Breast epithelium (tissue), 3 donors: ENCODE results near the gene POLR2H.

Experiments
- CTCF ChIP-seq, 3 donors: fragments of 450-650 bp; IDR thresholded peaks; one replicate each; pipeline ENCODE4 v1.5.1; 2016 to 2017; ENCODE audit warnings: antibody characterized with exemption in 3 of 3, mild to moderate bottlenecking in 3 of 3, moderate library complexity in 3 of 3
- POLR2A ChIP-seq: fragments of 450-650 bp; IDR thresholded peaks from one replicate; pipeline ENCODE4 v1.6.1; 2016; ENCODE audit warnings: antibody characterized with exemption, mild to moderate bottlenecking, moderate library complexity
- POLR2AphosphoS5 ChIP-seq, 3 donors: sonication (generic); formaldehyde crosslinking; IDR thresholded peaks; one replicate each; pipeline ENCODE4 v1.6.1; 2017; ENCODE audit warnings: antibody characterized with exemption in 3 of 3

DNA sequence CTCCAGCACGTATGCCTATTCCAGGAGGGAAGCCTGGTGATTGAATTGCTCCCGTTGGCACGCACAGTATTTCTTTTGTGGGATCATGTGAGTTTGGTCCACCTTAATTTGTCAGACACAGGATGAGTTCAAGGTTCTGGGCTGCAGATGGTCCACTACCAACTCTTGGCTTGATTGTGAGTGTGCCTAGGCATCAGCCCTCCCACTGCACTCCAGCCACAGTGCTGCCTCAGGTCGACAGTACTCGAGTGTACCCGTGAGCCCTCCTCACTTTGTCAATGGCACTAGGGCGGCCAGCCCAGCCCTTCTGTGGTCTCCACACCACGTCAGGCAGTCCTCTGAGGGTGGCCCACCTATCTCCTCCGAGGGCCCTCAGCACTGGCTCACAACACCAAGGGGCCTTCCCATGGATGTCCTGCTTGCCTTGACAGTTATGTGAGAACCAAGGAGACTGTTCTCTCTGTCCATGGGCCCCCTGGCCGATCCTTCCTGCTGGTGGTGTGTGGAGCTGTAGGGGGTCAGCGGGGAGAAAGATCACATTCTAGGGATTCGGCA is 48.5 kb downstream of the POLR2H start:
- TF ChIP-seq POLR2A (no peak), POLR2AphosphoS5 (IDR thresholded peaks at IDR 0.05) (no peak), CTCF (IDR thresholded peaks at IDR 0.05) (no peak)
